CD4-positive, CD25-positive, alpha-beta regulatory T cell (primary cell): ENCODE results near the gene PLK5. TPM values are rescaled to one million over a fixed set of nuclear protein-coding genes. Genes with fewer than 3 reads are reported as not detected.

Experiments
- ATAC-seq, 2 donors: fragments of 150-1000 bp; cut with Tn5 transposase; one replicate each; pipeline ENCODE4 v1.10.0; 2021; ENCODE audit warnings: low read depth in 2 of 2, moderate number of reproducible peaks in 2 of 2, moderate library complexity in 1 of 2
- DNase-seq, 3 donors: peaks; one replicate each; pipeline versions ENCODE4 v3.0.0 to v3.0.0-alpha.2; 2012 to 2022; ENCODE audit warnings: mixed read lengths in 1 of 3
- H3K27ac ChIP-seq: one replicate; pipeline ENCODE4 v1.7.0; 2013; ENCODE audit warnings: mild to moderate bottlenecking, low read length; ENCODE audit not compliant: insufficient read depth, poor library complexity, severe bottlenecking
- H3K27me3 ChIP-seq: one replicate; pipeline ENCODE4 v1.7.0; 2013; ENCODE audit warnings: low read length; ENCODE audit not compliant: control insufficient read depth, insufficient read depth
- H3K36me3 ChIP-seq: one replicate; pipeline ENCODE4 v1.7.0; 2013; ENCODE audit warnings: mild to moderate bottlenecking, low read length, moderate library complexity; ENCODE audit not compliant: control insufficient read depth, insufficient read depth
- H3K4me1 ChIP-seq: 2 replicates; pipeline ENCODE4 v1.7.0; 2013; ENCODE audit warnings: mild to moderate bottlenecking, low read length; ENCODE audit not compliant: insufficient read depth, control insufficient read depth, poor library complexity, severe bottlenecking
- H3K4me3 ChIP-seq: one replicate; pipeline ENCODE4 v1.7.0; 2013; ENCODE audit warnings: low read depth, mild to moderate bottlenecking, low read length, moderate library complexity
- H3K9me3 ChIP-seq, 2 experiments: 1 replicate in 1 of 2; 2 replicates in 1 of 2; pipeline ENCODE4 v1.7.0; 2013; ENCODE audit warnings: low read length in 2 of 2, mild to moderate bottlenecking in 1 of 2, moderate library complexity in 1 of 2; ENCODE audit not compliant: control insufficient read depth in 2 of 2
- H3K27ac Mint-ChIP-seq, 3 donors: one replicate each; pipeline ENCODE4 v1.8.0; 2020 to 2022; ENCODE audit warnings: mild to moderate bottlenecking in 3 of 3, mixed read lengths in 3 of 3, moderate library complexity in 2 of 3
- H3K27me3 Mint-ChIP-seq: one replicate; pipeline ENCODE4 v1.8.0; 2022; ENCODE audit warnings: mild to moderate bottlenecking, mixed read lengths
- H3K36me3 Mint-ChIP-seq: one replicate; pipeline ENCODE4 v1.8.0; 2020; ENCODE audit warnings: mixed read lengths
- H3K4me1 Mint-ChIP-seq, 4 donors: one replicate each; pipeline ENCODE4 v1.8.0; 2020 to 2022; ENCODE audit warnings: mixed read lengths in 4 of 4, mild to moderate bottlenecking in 1 of 4
- H3K4me3 Mint-ChIP-seq, 4 donors: one replicate each; pipeline ENCODE4 v1.8.0; 2020 to 2022; ENCODE audit warnings: mild to moderate bottlenecking in 4 of 4, mixed read lengths in 4 of 4, moderate library complexity in 3 of 4
- H3K9me3 Mint-ChIP-seq, 7 donors: one replicate each; pipeline ENCODE4 v1.8.0; 2020 to 2022; ENCODE audit warnings: mixed read lengths in 7 of 7, mild to moderate bottlenecking in 3 of 7, moderate library complexity in 2 of 7
- polyA plus RNA-seq, 4 donors: library from polyadenylated mRNA; unstranded; fragments of 300-500 nt; fragmentation: Illumina TruSeq; gene quantifications; one replicate each; pipeline ENCODE4 v1.2.3, GENCODE V29; 2021
- total RNA-seq: library from RNA; stranded (reverse); gene quantifications from one replicate; pipeline ENCODE4 v1.2.3, GENCODE V29; 2022

Gene PLK5
- total and polyA plus RNA-seq, 5 donors from 2014 or later = not detected

- no peak for ATAC-seq
- Histone ChIP-seq H3K4me3 (no peak overlapping the region), H3K27me3 (no peaks in the 10 kb centered on the region), H3K27ac (no peak overlapping the region), H3K4me1 (no peaks in the 10 kb centered on the region), H3K9me3 (no peaks in the 10 kb centered on the region), H3K36me3 (no peaks in the 10 kb centered on the region)
- no peak overlapping the region for H3K27ac Mint-ChIP-seq
- H3K36me3 Mint-ChIP-seq = no peaks in the 10 kb centered on the region
- H3K4me3 Mint-ChIP-seq = no peak overlapping the region
- no peaks in the 10 kb centered on the region for H3K9me3 Mint-ChIP-seq
- DNase-seq = no peak
- H3K27me3 Mint-ChIP-seq = peaks cover 5% of the 10 kb centered on the region
- H3K4me1 Mint-ChIP-seq = peaks cover 0 to 3% (median under 1%) of the 10 kb centered on the region in 4 donors
Measured at GRCh38 chr19:1551068-1552040, 27.5 kb downstream of the PLK5 start.

DNA sequence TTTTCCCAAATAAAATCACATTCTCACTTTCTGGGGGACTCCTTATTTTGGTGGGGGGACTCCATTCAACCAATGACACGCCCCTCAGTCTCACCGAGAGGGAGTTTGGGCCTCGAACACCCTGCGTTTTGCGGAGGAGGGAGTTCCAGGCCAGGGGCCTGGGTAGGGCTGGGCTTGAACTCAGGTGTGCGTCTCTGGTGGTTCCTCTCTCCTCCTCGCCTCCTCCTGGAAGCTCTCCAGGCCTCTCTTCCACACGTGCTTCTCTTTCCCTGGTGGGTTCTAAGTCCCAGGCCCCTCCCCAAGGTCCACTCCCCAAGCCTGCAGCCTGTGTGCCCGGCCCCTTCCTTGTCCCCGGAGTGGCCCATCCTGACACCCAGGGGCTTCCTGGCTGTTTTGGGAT, 29.5 kb downstream of the PLK5 start:
- Histone ChIP-seq H3K9me3 (no peaks in the 10 kb centered on the region), H3K27me3 (no peaks in the 10 kb centered on the region), H3K27ac (no peak overlapping the region), H3K4me1 (no peaks in the 10 kb centered on the region), H3K4me3 (no peak overlapping the region), H3K36me3 (no peaks in the 10 kb centered on the region)
- peak overlapping the region in 1 of 3 donors; percentile 90 for H3K27ac Mint-ChIP-seq
- H3K9me3 Mint-ChIP-seq = no peaks in the 10 kb centered on the region
- no peak for ATAC-seq
- H3K27me3 Mint-ChIP-seq = no peaks in the 10 kb centered on the region
- H3K4me1 Mint-ChIP-seq = no peaks in the 10 kb centered on the region
- no peaks in the 10 kb centered on the region for H3K36me3 Mint-ChIP-seq
- no peak overlapping the region for H3K4me3 Mint-ChIP-seq
- no peak for DNase-seq

- Mint-ChIP-seq H3K27me3 (no peaks in the 10 kb centered on the region), H3K27ac (no peak overlapping the region), H3K4me3 (no peak overlapping the region), H3K9me3 (no peaks in the 10 kb centered on the region), H3K36me3 (no peaks in the 10 kb centered on the region), H3K4me1 (no peaks in the 10 kb centered on the region)
- H3K27me3 ChIP-seq = no peaks in the 10 kb centered on the region
- H3K4me1 ChIP-seq = no peaks in the 10 kb centered on the region
- ATAC-seq (no peak), DNase-seq (no peak)
- H3K9me3 ChIP-seq = no peaks in the 10 kb centered on the region
- no peak overlapping the region for H3K4me3 ChIP-seq
- H3K27ac ChIP-seq = no peak overlapping the region
- no peaks in the 10 kb centered on the region for H3K36me3 ChIP-seq
Measured at GRCh38 chr19:1554968-1555367, 31.1 kb downstream of the PLK5 start.

DNA sequence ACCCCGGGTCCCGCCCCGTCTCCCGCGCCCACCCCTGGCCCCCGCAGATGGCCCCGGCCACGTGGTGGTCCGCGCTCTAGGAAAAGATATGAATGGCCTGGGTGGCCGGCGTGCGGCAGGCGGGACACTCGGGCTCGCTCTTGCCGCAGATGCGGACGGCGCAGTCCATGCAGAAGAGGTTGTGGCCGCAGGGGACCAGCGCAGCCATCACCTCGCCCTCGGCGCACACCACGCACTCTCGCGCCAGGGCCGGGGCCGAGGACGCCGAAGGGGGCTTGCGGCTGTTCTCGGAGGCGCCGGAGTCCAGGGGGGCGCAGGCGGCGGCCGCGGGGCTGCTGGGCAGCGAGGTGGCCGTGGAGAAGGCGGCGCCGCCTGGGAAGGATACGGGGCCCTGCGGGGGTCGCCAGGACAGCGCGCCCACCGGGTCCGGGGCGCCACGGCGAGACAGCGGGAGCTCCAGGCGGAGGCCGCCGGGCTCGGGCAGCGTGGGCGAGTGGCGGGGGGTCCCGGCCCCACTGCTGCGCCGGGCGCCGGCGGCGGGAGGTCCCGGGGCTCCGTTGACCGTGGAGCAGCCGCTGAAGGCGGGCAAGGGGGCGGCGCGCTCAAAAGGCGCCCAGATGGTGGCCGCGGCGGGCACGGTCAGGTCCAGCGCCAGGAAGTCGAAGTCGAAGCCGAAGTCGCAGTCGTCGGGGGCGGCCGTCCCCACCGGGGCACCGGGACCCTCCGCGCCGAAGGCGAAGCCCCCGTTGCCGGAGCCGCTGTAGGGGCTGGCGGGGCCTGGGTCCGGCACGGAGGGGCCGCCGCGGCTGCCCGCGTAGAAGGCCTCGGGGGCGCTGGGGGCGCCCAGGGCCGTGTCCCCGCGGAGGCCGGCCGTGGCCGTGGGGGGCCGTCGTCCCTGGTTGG, 31.9 kb downstream of the PLK5 start:
- H3K36me3 ChIP-seq = no peaks in the 10 kb centered on the region
- ATAC-seq (no peak), DNase-seq (no peak)
- Mint-ChIP-seq H3K4me3 (no peak overlapping the region), H3K27me3 (no peaks in the 10 kb centered on the region), H3K27ac (no peak overlapping the region), H3K4me1 (no peaks in the 10 kb centered on the region), H3K36me3 (no peaks in the 10 kb centered on the region), H3K9me3 (no peaks in the 10 kb centered on the region)
- no peaks in the 10 kb centered on the region for H3K27me3 ChIP-seq
- no peaks in the 10 kb centered on the region for H3K4me1 ChIP-seq
- no peak overlapping the region for H3K4me3 ChIP-seq
- H3K27ac ChIP-seq = no peak overlapping the region
- H3K9me3 ChIP-seq = no peaks in the 10 kb centered on the region

- no peak for ATAC-seq
- no peak overlapping the region for H3K27ac ChIP-seq
- H3K9me3 ChIP-seq = no peaks in the 10 kb centered on the region
- H3K4me1 Mint-ChIP-seq = no peaks in the 10 kb centered on the region
- no peak overlapping the region for H3K4me3 Mint-ChIP-seq
- H3K4me3 ChIP-seq = no peak overlapping the region
- no peaks in the 10 kb centered on the region for H3K9me3 Mint-ChIP-seq
- H3K27me3 Mint-ChIP-seq = no peaks in the 10 kb centered on the region
- H3K36me3 ChIP-seq = no peaks in the 10 kb centered on the region
- H3K4me1 ChIP-seq = no peaks in the 10 kb centered on the region
- no peaks in the 10 kb centered on the region for H3K36me3 Mint-ChIP-seq
- no peaks in the 10 kb centered on the region for H3K27me3 ChIP-seq
- no peak for DNase-seq
- no peak overlapping the region for H3K27ac Mint-ChIP-seq
Measured at GRCh38 chr19:1556390-1557070, 32.7 kb downstream of the PLK5 start.

GRCh38 chr19:1558552-1558951, 34.7 kb downstream of the PLK5 start:
- H3K27ac Mint-ChIP-seq = no peak overlapping the region
- no peak overlapping the region for H3K4me3 Mint-ChIP-seq
- no peaks in the 10 kb centered on the region for H3K4me1 Mint-ChIP-seq
- Histone ChIP-seq H3K36me3 (no peaks in the 10 kb centered on the region), H3K27me3 (no peaks in the 10 kb centered on the region), H3K27ac (no peak overlapping the region), H3K9me3 (no peaks in the 10 kb centered on the region), H3K4me3 (no peak overlapping the region), H3K4me1 (no peaks in the 10 kb centered on the region)
- no peaks in the 10 kb centered on the region for H3K27me3 Mint-ChIP-seq
- H3K36me3 Mint-ChIP-seq = no peaks in the 10 kb centered on the region
- ATAC-seq (no peak), DNase-seq (no peak)
- H3K9me3 Mint-ChIP-seq = no peaks in the 10 kb centered on the region

DNA sequence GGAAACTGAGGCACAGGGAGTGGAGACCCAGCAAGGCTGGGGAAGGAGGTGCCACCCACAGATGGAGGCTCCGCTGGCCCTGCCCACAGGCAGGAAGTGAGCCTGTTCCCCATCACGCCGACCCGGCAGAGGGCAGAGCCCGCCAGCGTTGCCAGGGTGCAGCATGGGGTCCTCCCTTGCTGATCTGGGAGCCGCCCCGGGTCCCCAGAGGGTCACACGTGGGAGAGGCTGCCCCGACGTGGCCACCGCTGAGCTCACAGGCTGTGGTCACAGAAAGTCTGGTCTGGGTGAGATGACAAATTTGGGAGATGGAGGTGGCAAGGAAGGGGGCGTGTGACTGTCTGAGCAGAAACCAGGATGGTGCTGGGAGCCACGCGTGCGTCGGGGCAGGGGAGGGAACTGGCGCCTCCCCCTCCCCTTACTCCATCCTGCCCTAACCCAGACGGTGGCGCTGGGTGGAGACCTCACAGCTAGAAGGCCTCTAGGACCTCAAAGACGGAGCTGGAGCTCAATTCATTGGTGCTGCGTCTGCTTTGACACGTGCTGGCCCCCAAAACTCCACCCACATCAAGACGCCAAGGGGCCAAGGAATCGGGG, 36.5 kb downstream of the PLK5 start:
- Histone ChIP-seq H3K36me3 (no peaks in the 10 kb centered on the region), H3K4me3 (no peak overlapping the region), H3K9me3 (no peaks in the 10 kb centered on the region), H3K4me1 (no peaks in the 10 kb centered on the region), H3K27me3 (no peaks in the 10 kb centered on the region), H3K27ac (no peak overlapping the region)
- Mint-ChIP-seq H3K27me3 (peaks cover 4% of the 10 kb centered on the region), H3K27ac (no peak overlapping the region), H3K4me1 (no peaks in the 10 kb centered on the region), H3K9me3 (peaks cover 0 to 1% (median 0%) of the 10 kb centered on the region in 7 donors), H3K36me3 (no peaks in the 10 kb centered on the region), H3K4me3 (no peak overlapping the region)
- DNase-seq (no peak), ATAC-seq (no peak)
